ENCODE measurements around the gene DNAH6.

Gene DNAH6

GRCh38 chr2:84856787-84857186 lies 340.5 kb downstream of the DNAH6 start:
- TF ChIP-seq, protein P1, sequence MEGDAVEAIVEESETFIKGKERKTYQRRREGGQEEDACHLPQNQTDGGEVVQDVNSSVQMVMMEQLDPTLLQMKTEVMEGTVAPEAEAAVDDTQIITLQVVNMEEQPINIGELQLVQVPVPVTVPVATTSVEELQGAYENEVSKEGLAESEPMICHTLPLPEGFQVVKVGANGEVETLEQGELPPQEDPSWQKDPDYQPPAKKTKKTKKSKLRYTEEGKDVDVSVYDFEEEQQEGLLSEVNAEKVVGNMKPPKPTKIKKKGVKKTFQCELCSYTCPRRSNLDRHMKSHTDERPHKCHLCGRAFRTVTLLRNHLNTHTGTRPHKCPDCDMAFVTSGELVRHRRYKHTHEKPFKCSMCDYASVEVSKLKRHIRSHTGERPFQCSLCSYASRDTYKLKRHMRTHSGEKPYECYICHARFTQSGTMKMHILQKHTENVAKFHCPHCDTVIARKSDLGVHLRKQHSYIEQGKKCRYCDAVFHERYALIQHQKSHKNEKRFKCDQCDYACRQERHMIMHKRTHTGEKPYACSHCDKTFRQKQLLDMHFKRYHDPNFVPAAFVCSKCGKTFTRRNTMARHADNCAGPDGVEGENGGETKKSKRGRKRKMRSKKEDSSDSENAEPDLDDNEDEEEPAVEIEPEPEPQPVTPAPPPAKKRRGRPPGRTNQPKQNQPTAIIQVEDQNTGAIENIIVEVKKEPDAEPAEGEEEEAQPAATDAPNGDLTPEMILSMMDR (IDR thresholded peaks at IDR 0.05; ENCODE audit: low read depth, low read length) = no peak
- no peak for DNase-seq (ENCODE audit: low read depth, low spot score)
- no peak overlapping the region for H3K4me3 ChIP-seq (ENCODE audit: low read depth, low read length)
- in situ Hi-C loops (cut with HindIII; ENCODE audit: low sequenced_read_pairs) = no loop called here

- in situ Hi-C loops (cut with HindIII; ENCODE audit: low sequenced_read_pairs) = no loop called here
- no peak overlapping the region for H3K4me3 ChIP-seq (ENCODE audit: low read depth, low read length)
- TF ChIP-seq, protein P1 (IDR thresholded peaks at IDR 0.05; ENCODE audit: low read depth, low read length) = no peak
- no peak for DNase-seq (ENCODE audit: low read depth, low spot score)
Measured at GRCh38 chr2:84857566-84857965, 341.3 kb downstream of the DNAH6 start.

DNA sequence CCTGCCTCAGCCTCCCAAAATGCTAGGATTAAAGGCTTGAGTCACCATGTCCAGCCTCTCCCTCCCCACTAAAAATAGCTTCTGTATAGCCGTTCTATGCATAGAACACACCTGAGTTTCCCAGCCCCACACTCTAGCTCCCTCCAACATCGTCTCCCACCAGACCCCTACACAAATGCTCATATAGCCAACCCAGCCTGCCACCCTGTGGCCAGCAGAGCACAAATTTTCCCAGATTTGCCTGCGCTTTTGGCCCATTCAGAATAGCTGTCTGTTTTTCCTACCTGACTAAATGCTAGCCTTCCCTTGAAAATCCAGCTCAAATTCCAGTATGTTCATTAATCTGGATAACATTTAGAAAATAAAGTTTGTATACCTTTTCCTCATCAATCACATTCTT lies 341.8 kb downstream of the DNAH6 start:
- in situ Hi-C loops (cut with HindIII; ENCODE audit: low sequenced_read_pairs) = no loop called here
- TF ChIP-seq, protein P1 (IDR thresholded peaks at IDR 0.05; ENCODE audit: low read depth, low read length) = peak; percentile 41
- no peak overlapping the region for H3K4me3 ChIP-seq (ENCODE audit: low read depth, low read length)
- no peak for DNase-seq (ENCODE audit: low read depth, low spot score)

DNA sequence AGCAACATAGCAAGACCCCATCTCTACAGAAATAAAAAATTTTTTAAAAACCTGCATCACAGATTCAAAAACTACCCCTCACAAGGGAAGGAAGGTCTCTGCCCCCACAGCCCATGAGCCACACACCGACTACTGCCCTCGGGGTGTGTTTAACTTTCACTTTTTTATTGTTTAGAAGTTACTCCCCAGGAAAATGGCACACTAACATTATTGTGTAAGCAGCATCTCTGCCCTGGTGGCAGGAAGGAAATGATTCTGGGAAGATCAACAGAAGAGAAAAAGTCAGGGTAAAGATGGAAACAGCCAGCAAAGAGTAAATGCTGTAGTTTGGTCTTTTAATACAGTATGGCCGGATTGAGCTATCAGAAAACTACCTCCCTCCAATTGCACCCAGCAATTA lies 342.6 kb downstream of the DNAH6 start:
- no peak for DNase-seq (ENCODE audit: low read depth, low spot score)
- in situ Hi-C loops (cut with HindIII; ENCODE audit: low sequenced_read_pairs) = no loop called here
- no peak overlapping the region for H3K4me3 ChIP-seq (ENCODE audit: low read depth, low read length)
- TF ChIP-seq, protein P1 (IDR thresholded peaks at IDR 0.05; ENCODE audit: low read depth, low read length) = no peak

DNA sequence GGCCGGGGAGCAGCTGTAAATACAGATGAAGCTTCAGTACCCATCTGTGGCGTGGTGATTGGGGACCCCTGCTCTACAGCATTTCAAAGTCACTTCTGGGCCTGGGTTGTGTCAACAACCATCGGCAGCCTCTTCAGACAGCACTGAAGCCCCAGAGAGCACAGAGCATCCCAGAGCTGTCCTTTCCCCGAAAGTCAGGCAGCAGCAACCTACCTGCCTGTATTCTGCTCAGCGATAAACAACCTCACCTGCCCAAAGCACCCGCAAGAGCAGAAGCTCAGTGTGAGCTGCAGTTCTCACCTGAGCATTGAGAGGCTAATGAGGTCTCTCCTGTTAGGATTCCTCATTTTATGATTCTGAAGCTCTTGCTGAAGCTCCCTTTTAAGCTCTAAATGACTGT lies 345.2 kb downstream of the DNAH6 start:
- in situ Hi-C loops (cut with HindIII; ENCODE audit: low sequenced_read_pairs) = no loop called here
- DNase-seq (ENCODE audit: low read depth, low spot score) = no peak
- no peak overlapping the region for H3K4me3 ChIP-seq (ENCODE audit: low read depth, low read length)
- TF ChIP-seq, protein P1 (IDR thresholded peaks at IDR 0.05; ENCODE audit: low read depth, low read length) = no peak

DNA sequence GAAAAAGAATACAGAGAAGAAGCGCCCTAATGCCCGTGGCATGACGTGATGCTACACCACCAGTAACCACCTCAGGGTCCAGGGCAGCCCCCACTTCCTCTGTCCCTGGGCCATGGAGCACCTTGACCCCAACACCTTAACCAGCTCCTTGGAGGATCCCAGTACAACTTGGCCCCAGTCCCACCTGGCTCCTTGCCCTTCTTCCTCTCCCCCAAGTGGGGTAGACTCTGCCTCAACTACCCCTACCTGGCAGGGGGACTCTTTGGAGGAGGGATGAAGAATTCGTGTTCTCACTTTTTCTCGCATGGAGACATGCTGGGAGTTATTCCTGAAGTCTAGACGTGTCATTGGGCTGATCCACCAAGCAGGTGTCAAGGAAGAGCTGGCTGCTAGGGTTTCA lies 345.7 kb downstream of the DNAH6 start:
- no peak for DNase-seq (ENCODE audit: low read depth, low spot score)
- no peak overlapping the region for H3K4me3 ChIP-seq (ENCODE audit: low read depth, low read length)
- TF ChIP-seq, protein P1 (IDR thresholded peaks at IDR 0.05; ENCODE audit: low read depth, low read length) = no peak
- in situ Hi-C loops (cut with HindIII; ENCODE audit: low sequenced_read_pairs) = no loop called here
